GM18520 (cell line): ENCODE measurements around the gene SHROOM3.

ENCODE experiments used
- ATAC-seq: cut with Tn5 transposase; IDR thresholded peaks from one replicate; pipeline ENCODE4 v1.9.1; 2021; ENCODE audit not compliant: unreplicated experiment

The SHROOM3 gene

DNA sequence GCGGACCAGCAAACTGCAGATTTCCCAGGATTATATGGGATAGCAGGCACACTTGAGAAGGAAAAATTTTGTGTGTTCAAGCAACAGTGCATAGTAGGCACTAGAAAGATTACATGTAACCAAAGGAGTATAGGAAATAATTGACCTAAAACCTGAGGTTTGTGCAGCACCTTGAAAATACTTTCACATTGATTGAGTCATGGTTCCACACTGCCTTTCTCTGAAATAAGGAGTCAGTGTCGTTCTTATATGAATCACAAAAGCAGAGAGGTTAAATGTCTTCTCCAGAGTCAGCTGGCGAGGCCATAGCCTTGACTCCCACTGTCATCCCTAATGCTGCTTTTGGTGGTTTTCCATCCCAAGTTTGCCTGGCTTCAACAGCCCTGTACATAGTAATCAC is 324.0 kb downstream of the SHROOM3 start:
- ATAC-seq = no peak

DNA sequence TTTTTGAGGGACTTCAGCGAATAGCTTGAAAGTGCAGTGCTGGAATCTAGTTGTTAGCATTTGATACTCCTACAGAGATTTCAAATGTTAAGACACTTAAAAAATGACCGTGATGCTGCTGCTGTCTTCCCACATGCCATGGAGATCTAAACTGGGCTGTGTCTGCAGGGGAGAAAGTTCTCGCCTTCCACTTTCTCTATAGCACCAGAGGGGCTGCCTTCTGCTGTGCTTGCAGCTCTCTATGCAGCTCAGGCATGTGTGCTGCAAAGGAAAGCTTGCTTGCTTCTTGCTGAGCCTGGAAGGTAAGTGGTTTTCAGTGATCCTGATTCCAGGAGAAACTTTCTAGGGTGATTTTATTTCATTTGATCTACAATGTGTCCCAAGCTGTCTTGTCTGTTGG is 325.2 kb downstream of the SHROOM3 start:
- no peak for ATAC-seq

DNA sequence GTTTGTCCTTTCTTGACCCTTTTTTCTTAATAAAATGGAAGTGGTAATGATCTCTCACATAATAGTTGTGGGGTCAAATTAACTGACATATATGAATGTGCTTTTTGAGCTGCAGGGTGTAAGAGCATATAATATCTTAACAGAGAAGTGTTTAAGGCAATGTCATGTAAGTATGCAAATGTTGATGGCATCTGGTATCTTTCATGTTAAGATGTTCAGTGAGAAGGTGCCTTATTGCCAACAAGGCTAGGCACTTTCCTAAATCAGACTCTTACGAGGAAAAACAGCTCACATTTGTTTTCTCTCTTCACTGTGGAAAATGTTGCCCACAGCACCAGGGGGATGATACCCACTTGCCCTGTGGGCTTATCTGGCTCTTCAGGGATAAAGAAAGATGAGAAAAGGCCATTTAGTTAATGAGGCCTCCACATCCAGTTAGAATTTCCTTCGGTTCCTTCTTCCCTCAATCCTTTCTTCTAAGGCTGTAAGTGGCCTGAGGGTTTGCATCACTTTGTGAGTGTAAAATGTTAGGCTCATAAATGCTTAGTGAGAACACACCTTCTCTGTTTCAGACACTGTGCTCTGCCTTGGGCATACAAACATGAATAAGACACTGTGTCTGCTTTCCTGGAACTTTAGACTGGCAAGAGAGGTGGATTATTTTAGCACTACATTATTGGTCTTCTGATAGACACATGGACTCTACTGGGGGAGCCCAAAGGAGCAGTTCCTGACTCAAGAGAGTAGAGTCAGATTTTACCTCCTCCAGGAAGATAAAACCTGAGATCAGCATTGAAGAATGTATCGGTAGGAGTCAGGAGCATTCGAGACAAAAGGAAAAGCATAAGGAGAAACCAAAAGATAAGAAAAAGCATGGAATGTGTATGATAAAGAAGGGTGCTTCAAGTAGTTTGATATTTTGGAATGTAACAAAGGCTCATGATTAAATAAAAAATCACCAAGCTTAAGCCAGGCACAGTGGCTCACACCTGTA is 327.4 kb downstream of the SHROOM3 start:
- no peak for ATAC-seq

DNA sequence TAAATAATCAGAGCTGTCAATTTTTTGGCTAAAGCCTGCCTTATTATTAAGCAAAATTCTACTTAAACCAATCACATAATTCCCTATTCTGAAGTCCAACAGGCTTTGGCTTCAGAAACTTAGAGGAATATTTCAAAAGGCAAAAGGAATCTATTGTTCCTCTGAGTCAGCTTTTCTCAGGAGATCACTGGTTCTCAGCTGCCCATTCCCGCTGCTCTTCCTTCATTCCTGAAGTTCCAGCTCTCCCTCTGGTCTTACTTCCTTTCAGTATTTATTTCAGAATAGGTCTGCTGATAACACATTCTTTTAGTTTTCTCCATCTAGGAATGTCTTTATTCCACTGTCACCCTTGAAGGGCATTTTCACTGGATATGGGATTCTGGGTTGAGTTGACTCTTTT is 329.2 kb downstream of the SHROOM3 start:
- no peak for ATAC-seq

GRCh38 chr4:76765473-76766183 is 330.6 kb downstream of the SHROOM3 start:
- ATAC-seq = no peak

GRCh38 chr4:76767983-76768382 is 333.0 kb downstream of the SHROOM3 start:
- no peak for ATAC-seq

GRCh38 chr4:76772498-76773106 is 337.6 kb downstream of the SHROOM3 start:
- ATAC-seq = peak; percentile 64

- no peak for ATAC-seq
Measured at GRCh38 chr4:76773766-76774165, 338.7 kb downstream of the SHROOM3 start.

- ATAC-seq = no peak
Measured at GRCh38 chr4:76779740-76780459, 344.9 kb downstream of the SHROOM3 start.

- ATAC-seq = no peak
Measured at GRCh38 chr4:76780781-76781697, 346.0 kb downstream of the SHROOM3 start.

DNA sequence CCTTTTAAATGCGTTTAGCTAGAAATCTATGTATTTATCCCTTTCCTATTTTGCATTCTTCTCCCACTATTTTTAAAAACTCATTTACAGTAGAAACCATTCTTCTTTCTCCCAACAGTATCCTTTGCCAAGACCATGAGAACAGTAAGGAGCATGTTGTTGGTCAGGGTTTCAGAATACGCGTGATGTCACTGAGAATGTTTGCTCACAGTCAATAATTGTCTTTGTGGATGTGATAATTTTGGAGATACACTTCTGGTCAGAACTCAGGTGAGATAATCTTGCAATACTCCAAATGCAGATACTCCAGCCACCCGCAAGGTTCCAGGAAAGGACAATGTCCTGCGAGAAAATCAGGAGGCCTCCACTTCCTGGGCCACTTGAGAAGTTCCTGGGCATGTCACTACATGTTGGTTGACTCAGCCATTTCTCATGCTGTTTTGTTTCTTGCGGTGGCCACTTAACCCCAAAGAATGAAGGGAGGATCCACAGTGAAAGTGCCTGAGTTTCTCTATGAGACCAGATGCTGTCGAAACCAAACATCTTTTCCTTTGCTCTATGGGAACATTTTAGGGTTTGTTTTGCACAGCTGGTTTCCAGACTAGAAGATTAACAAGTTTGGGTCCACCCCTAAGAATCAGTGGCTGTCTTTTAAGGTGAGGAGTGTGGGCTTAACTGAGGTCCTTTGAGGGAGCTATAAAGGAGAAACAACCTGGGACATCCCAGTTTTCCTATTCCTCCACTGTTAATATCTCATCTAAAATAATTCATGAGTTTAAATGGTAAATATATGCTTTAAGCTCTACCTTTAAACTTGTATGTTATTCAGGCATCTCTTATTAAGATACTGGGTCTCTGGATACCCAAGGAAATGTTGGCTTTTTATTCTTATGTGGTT is 346.9 kb downstream of the SHROOM3 start:
- ATAC-seq = no peak

GRCh38 chr4:76782837-76783236 is 347.8 kb downstream of the SHROOM3 start:
- no peak for ATAC-seq

GRCh38 chr4:76783836-76784235 is 348.8 kb downstream of the SHROOM3 start:
- no peak for ATAC-seq

GRCh38 chr4:76784237-76784636 is 349.2 kb downstream of the SHROOM3 start:
- no peak for ATAC-seq

- no peak for ATAC-seq
Measured at GRCh38 chr4:76787898-76788297, 352.9 kb downstream of the SHROOM3 start.

GRCh38 chr4:76790377-76790776 is 355.3 kb downstream of the SHROOM3 start:
- ATAC-seq = no peak

DNA sequence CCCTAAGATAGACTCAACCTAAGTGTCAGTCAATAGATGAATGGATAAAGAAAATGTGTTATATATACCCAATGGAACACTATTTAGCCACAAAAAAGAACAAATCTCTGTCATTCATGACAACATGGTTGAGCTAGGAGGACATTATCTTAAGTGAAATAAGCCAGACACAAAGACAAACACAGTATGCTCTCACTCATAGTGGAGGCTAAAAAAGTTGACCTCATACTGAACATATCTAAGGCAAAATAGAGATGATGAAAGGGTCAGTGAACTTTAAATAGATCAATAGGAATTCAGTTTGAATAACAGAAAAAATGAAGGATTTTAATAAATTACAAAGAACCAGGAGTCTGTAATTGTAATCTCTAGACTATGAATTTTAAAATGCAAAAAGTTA is 356.4 kb downstream of the SHROOM3 start:
- ATAC-seq = no peak

- ATAC-seq = no peak
Measured at GRCh38 chr4:76792418-76792817, 357.4 kb downstream of the SHROOM3 start.

- ATAC-seq = no peak
Measured at GRCh38 chr4:76795243-76795642, 360.2 kb downstream of the SHROOM3 start.
